ENCODE measurements around the gene SMTNL1.

DNA sequence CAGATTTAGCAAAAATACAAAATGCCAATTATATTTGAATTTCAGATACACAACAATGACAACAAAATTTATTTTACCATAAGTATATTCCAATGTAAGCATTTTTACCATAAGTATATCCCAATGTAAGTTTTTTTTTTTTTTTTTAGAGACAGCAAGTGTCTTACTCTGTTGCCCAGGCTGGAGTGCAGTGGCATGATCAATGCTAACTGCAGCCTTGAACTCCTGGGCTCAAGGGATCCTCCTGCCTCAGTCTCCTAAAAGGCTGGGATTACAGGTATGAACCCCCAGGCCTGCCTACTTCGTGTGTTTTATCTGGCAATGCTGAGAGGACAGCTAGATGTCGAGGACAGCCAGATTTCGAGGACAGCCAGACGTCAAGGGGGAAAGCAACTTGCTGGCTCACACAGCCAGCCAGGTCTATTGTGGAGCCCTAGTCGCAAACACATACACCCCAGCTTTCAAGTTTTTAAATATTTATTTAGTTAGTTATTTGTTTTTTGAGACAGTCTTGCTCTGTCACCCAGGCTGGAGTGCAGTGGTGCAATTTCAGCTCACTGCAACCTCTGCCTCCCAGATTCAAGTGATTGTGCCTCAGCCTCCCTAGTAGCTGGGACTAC lies 59.0 kb downstream of the SMTNL1 start:
- TF ChIP-seq, protein P1, sequence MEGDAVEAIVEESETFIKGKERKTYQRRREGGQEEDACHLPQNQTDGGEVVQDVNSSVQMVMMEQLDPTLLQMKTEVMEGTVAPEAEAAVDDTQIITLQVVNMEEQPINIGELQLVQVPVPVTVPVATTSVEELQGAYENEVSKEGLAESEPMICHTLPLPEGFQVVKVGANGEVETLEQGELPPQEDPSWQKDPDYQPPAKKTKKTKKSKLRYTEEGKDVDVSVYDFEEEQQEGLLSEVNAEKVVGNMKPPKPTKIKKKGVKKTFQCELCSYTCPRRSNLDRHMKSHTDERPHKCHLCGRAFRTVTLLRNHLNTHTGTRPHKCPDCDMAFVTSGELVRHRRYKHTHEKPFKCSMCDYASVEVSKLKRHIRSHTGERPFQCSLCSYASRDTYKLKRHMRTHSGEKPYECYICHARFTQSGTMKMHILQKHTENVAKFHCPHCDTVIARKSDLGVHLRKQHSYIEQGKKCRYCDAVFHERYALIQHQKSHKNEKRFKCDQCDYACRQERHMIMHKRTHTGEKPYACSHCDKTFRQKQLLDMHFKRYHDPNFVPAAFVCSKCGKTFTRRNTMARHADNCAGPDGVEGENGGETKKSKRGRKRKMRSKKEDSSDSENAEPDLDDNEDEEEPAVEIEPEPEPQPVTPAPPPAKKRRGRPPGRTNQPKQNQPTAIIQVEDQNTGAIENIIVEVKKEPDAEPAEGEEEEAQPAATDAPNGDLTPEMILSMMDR (IDR thresholded peaks at IDR 0.05) = no peak
- TF ChIP-seq EP300 (IDR thresholded peaks at IDR 0.05; ENCODE audit: low read depth) = no peak
